Activated CD8-positive, alpha-beta memory T cell treated with anti-CD3 and anti-CD28 coated beads, Interleukin-2, amount 50 U/mL, for 48 hours (primary cell): ENCODE results near the gene PRPSAP1.
"Not testable (repeated sequence)": the region's sequence is repeated elsewhere in the genome, so short reads cannot be mapped to it uniquely, and the experiment has no call there.

ENCODE experiments used
- DNase-seq: peaks from one replicate; pipeline ENCODE4 v3.0.0-alpha.2; 2020

The PRPSAP1 gene

GRCh38 chr17:76314392-76315227 lies 39.1 kb downstream of the PRPSAP1 start:
- DNase-seq, result no peak

- no peak for DNase-seq
These were observed 41.0 kb downstream of the PRPSAP1 start for GRCh38 chr17:76312735-76313134.

GRCh38 chr17:76309461-76309860 lies 44.3 kb downstream of the PRPSAP1 start:
- no peak for DNase-seq

- DNase-seq, result no peak
These were observed 45.8 kb downstream of the PRPSAP1 start, which contains the start of gene QRICH2 for GRCh38 chr17:76307966-76308338. Gene QRICH2 (minus strand): TSS chr17:76308276. CDS start chr17:76307998, 278 bp downstream.

GRCh38 chr17:76307299-76307965 lies 46.3 kb downstream of the PRPSAP1 start:
- no peak for DNase-seq

GRCh38 chr17:76305135-76305454 lies 48.6 kb downstream of the PRPSAP1 start:
- DNase-seq, result not testable (repeated sequence)

DNA sequence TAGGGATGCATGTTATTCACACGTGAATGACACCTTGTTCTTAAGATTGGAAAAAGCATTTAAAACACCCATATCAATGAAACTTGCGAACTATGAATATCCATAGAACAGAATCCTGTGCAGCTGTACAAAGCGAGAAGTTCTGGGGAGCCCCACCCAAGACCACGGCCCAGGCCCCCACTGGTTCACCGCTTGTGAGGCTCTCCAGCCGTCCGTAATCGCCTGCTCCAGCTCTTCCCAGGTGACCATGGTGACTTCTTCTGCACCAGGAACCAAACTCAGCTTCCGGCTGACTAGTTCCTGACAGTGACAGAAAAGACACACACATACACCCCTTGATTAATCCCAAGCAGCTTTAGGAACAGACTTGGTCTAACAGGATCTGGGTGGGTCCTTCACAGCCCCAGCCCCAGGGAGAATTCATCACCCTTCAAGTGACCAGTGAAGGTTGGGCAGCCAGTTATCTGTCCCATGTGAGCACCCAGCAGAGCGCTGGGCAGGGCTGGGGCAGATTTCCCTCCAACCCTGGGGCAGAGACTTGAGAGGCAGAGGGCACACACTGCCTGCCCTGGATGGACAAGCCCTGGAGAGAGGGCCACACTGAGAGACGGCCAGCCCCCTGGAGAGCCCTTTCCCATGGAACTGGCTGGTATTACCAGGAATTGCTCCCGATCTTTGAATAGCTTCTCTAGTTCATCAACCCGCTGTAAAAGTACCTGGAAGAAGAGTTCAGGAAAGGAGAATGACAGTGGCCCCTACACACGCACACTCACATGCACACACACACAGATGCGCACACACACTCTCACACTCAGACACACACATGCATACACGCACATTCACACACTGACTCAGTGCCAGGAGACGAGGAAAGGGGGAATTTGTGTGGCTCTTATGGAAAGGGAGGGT lies 49.2 kb downstream of the PRPSAP1 start:
- DNase-seq, result no peak

DNA sequence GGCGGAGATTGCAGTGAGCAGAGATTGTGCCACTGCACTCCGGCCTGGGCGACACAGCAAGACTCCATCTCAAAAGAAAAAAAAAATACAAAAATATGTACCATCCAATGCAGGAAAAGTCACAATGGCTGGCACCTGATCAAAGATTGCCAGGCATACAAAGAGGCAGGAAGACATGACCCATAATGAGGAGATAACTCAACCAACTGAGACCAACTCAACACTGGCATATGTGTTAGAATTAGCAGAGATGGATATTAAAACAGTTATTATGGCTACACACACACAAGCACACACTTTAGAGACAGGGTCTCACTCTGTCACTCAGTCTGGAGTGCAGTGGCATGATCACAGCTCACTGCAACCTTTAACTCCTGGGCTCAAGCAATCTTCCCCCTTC lies 56.3 kb downstream of the PRPSAP1 start:
- DNase-seq, result no peak

- DNase-seq, result no peak
These were observed 56.8 kb downstream of the PRPSAP1 start for GRCh38 chr17:76296889-76297288.

DNA sequence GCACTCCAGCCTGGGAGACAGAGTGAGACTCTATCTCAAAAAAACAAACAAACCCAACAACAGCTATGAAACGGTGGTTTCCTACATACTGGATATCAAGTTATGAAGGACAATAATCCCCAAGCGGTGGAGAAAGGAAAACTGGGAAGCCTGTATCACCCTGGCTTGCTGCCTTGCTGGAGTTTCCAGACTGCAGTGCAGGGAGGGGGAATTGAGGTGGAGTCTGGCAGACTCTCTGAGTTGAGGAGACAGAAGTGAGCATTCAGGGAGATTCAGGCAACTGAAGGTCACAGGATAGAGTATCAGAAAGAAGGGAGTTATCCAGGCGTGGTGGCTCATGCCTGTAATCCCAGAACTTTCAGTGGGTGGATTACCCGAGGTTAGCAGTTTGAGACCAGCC lies 57.5 kb downstream of the PRPSAP1 start:
- no peak for DNase-seq

- no peak for DNase-seq
These were observed 60.6 kb downstream of the PRPSAP1 start for GRCh38 chr17:76293106-76293505.

DNA sequence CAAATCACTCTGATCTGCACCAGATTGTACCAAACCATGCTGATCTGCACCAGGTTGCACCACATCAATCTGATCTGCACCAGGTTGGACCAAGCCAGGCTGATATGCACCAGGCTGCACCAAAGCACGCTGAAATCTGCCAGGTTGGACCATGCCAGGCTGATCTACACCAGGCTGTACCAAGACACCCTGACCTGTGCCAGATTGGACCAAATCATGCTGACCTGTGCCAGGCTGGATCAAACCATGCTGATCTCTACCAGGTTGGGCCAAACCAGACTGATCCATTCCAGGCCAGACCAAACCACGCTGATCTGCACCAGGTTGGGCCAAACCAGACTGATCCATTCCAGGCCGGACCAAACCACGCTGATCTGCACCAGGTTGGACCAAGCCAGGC lies 61.1 kb downstream of the PRPSAP1 start:
- no peak for DNase-seq

GRCh38 chr17:76281573-76282371 lies 71.9 kb downstream of the PRPSAP1 start:
- DNase-seq, result no peak

DNA sequence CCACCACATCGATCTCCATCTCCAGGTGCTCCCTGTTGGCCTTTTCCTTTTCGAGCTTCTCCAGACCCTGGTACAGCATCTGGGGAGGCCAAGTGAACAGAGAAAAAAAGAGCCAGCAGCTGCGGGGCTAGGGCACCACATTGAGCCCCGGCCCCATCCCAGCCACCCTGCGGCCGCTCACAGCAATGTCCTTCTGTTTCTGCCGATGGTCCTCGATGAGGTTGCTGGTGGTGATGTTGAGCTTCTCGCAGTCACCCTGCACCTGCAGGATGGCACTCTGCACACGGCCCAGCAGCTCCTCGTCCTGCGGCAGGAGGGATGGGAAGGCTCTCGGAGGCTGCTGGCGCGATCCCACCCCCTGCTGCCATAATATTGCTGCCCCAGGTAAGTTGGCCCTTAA lies 73.1 kb downstream of the PRPSAP1 start:
- DNase-seq, result no peak

- no peak for DNase-seq
These were observed 73.9 kb downstream of the PRPSAP1 start for GRCh38 chr17:76279742-76280287.

GRCh38 chr17:76278952-76279741 lies 74.6 kb downstream of the PRPSAP1 start:
- DNase-seq, result peak; percentile 98

GRCh38 chr17:76278268-76278908 lies 75.3 kb downstream of the PRPSAP1 start:
- DNase-seq, result no peak

DNA sequence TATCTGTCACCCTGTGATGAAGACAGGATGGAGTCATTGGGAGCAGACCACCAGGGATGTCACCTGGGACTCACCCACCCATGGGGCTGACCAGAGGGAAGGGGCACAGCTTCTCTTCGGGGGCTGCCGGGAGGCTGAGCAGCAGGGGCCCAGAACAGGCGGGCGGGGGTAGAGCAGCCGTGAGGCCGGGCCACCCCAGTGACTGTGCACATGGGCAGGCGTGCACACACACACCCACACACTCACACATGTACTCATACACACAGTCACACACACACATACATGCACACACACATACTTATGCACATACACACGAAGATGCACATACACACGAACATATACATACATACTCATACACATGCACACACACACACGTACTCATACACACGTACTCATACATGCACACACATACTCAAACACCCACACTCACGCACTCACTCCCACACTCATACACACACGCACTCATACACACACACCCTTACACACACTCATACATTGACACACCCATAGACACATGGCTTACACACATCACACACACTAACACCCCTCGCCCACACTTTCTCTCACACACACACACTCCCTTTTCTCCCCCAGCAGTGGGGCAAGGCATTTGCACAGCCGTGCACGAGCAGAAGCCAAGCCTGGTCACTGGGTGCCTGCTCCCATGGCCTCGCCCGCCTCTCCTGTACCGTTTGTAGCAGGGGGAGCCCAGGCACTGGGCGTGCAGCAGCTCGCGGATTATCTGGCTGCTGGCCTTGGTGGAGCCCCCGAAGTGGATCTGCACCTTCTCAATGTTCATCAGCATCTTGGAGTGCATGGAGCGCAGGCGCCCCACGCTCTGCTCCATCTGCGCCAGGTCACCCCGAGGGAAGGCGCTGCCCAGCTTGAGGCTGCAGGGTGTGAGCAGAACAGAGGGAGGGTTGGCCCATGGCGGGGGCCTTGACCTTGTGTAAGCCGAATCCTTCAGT lies 76.1 kb downstream of the PRPSAP1 start:
- DNase-seq, result peak; percentile 53

DNA sequence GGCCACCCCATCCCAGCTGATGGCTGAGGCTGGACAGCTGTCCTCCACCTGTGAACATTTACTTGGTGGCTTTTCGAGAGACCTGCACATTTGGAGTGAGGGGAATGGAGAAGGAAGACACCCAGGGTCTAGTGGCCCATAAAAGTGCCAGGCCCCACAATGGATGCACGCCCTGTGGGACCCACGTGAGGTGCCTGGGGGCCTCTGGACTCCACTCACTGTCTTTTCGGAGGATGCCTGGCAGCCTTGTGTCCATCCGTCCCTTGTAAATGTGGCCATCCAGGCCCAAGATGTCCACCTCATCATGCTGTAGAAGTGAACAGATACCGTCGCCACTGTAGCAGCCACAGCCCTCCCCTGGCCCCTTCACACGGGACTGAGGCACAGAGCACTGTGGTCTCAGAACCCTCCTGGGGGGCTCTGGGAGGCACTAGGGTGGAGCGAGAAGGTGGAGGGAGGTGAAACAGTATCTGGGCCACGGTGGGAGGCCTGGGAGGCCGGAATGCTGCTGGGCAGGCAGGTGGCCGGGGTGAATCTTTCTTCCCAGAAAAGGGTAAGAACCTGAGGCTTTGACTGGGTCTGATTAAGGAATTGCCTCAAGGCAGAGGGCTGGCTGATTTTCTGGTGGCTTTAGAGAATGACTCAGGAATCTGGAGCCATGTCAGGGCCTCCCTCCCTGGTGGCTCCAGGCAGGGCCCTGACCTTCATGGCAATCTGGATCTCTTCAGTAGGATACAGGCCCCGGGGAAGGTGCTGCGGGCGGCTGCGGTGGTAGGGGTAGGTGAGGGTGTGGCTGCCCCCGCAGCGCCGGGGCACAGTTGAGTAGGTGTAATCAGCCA lies 77.0 kb downstream of the PRPSAP1 start:
- no peak for DNase-seq
